HG02678 (cell line): ENCODE measurements around the gene TM9SF3.

Experiments
- ATAC-seq: cut with Tn5 transposase; IDR thresholded peaks from one replicate; pipeline ENCODE4 v1.9.1; 2021; ENCODE audit warnings: mild to moderate bottlenecking, moderate library complexity; ENCODE audit not compliant: unreplicated experiment

The TM9SF3 gene

DNA sequence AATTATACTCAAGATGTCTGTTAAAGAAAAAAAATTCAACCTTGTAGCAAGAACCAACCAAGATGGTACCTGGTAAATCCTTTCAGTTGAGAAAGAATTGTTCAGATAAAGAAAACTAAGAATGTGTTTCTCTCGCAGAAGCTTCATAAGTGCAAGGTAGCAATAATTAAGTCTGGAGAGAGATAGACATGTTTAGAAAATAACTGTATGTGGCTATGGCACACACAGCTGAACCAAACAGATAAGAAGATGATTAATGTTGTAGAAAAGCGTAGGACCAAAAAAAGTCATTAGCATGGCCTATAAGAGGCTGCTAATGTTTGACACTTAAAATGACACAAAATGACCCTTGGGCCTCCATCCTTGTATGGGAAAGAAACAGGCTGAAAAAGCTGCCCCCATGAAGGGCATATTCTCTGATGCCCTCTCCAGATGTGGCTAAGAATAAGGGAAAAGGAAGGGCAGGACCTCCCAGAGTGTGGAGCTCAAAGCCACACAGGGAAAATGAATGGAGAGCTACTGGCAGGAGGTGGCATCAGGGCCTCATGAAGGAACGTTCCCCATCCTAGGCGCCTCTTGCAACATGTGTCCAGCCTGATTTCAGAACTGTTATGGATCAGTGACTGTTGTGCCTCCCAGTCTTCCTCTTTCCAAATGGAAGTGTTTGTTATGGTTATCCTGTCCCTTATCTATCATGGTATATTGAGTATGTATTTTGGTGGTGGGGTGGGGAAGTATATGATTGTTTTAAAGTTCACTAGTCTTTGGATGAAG lies 103.8 kb downstream of the TM9SF3 start:
- ATAC-seq, result no peak

DNA sequence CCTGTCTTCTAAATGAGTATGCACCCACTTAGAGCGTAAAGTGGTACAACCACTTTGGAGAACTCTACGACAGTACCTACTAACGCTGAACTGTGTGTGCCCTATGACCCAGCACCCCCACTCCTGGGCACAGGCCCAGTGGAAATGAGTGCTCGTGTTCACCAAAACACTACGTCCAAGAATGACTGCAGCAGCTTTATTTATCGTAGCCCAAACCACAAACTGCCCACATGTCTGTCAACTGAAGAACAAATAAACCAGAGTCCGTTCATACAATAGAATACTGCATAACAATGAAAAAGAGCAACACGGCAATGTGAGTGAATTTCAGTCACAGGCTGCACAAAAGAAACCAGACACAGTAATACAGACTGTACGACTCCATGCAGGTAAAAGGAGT lies 108.5 kb downstream of the TM9SF3 start:
- no peak for ATAC-seq

DNA sequence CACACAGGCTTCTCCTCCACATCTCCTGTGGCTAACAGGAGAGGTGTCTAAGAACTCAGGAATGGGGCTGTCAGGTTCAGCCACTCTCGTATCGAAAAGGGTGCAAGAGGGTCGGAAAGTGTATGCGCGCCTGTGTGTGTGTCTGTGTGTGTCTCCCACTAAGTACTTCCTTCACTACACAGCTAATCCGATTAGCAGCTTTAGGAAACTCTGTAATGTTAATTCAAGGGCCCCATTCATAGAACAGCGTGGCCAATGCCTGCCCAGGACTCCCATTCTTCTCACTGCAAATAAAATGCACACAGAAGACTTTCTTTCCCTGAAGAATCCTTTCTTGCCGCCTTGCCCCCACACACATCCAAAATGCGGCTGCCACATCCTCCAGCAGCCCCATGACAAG lies 112.9 kb downstream of the TM9SF3 start:
- no peak for ATAC-seq

DNA sequence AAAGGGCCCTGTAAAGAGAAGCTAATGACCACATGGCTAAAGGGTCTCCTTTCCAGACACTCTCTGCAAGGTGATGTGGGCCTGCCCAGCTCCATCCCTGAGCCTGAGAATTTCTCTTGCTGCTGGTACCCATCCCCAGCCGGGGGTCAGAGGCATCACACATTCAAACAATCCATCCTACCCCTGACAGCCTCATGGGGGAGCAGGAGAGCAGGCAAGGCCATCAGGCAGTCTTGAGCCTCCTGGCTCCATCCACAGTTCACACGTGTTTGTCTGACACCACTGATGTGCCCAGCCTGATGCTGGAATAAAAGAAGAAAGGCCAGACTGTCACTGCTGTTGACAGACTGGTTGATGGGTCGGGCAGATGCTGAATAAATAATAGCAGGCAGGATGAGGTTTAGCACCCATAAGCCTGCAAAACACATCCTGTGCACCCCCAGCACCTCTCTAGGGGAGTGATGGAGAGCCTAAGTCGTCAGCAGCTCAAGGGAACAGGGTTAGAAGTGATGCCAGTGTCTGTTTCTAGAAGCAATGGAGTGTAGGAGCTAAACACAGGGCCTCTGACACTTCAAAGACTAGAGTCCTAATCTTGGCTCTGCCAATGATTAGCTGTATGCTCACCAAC lies 116.6 kb downstream of the TM9SF3 start:
- ATAC-seq, result no peak

DNA sequence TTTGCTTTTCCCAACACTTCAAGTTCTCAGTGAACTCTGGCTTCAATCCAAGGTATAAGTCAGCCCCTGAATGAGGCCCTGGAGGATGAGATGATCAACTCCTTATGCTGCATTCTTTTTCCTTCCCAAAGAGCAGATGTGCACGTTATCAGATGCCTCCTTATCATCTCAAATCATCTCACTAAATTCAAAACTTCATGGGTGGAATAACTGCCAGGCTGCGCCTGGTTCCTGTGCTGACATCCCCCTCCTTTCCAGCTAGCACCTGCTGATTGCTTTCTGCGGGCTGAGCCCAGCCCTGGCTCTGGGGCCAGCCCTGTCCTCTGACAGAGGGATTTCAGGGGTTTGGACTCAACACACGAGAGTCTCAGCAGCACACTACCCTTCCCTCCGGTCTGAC lies 118.0 kb downstream of the TM9SF3 start:
- no peak for ATAC-seq
